GM12891 (cell line): ENCODE data around the gene LMNA.

ENCODE experiments used
- DNase-seq: peaks from one replicate; pipeline ENCODE4 v3.0.0; 2011; ENCODE audit warnings: low spot score; ENCODE audit not compliant: insufficient read length
- FAIRE-seq: peaks from 2 replicates; lab custom pipeline; 2011; peaks lifted over from hg19 to GRCh38; lab: Jason Lieb, UNC
- PAX5 ChIP-seq: IDR thresholded peaks from 2 replicates; pipeline ENCODE4 v1.6.1; 2011; ENCODE audit warnings: low read length, moderate library complexity, mild to moderate bottlenecking; ENCODE audit not compliant: insufficient read depth, severe bottlenecking
- POLR2A ChIP-seq: IDR thresholded peaks from 2 replicates; pipeline ENCODE4 v1.6.1; 2011; ENCODE audit warnings: low read depth, low read length, control low read depth
- POLR2AphosphoS5 ChIP-seq: IDR thresholded peaks from 2 replicates; pipeline ENCODE4 v1.6.1; 2011; ENCODE audit warnings: low read depth, low read length, control low read depth
- POU2F2 ChIP-seq: IDR thresholded peaks from 2 replicates; pipeline ENCODE4 v1.6.1; 2011; ENCODE audit warnings: low read depth, mild to moderate bottlenecking, control low read depth, low read length, moderate library complexity
- SPI1 ChIP-seq: IDR thresholded peaks from 2 replicates; pipeline ENCODE4 v1.6.1; 2011; ENCODE audit warnings: low read depth, low read length, control low read depth
- TAF1 ChIP-seq: IDR thresholded peaks from 2 replicates; pipeline ENCODE4 v1.6.1; 2011; ENCODE audit warnings: low read depth, low read length, control low read depth

The LMNA gene

DNA sequence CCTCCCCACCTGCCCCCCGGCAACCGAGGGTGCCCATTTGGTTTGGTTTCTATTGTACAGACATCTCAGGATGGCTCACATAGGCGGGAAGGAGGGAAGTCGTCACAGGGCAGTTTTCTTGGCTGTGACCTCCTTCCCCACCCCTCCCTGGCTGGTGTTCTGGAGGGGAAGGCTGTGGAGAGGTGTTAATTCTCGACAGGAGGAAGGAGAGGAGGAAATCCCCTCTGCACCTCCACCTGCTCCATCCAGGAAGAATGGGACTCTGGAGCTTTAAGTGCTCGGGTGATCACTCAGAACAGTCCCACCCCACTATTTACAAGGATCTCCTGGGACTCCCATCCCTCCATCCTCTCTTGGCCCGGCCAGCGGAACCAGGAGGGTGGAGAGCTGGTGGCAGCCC, 39.9 kb upstream of the LMNA start:
- TF ChIP-seq POU2F2 (no peak), POLR2A (no peak), SPI1 (no peak), POLR2AphosphoS5 (no peak), TAF1 (no peak), PAX5 (no peak)
- DNase-seq = no peak
- FAIRE-seq = no peak

DNA sequence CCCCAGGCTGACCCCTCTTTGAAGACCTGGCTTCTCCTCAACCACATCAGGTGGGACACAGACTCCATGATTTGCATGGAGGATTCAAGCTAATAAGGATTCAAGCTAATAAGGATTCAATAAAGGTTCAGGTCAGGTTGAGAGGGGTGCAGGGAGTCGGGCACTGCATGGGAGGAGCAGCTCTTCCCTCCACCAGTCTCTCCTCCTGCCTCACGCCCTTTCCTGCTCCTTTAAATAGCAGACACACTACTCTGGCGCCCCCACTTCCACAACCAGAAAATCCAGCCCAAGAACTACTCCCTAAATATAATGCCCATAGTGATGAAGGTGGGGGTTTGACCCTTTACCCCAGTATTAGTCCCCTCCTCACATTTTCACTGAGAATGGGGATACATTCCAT, 39.3 kb upstream of the LMNA start:
- no peak for TF ChIP-seq SPI1
- TF ChIP-seq POU2F2 = no peak
- no peak for TF ChIP-seq POLR2A
- TF ChIP-seq PAX5 = no peak
- no peak for TF ChIP-seq TAF1
- no peak for TF ChIP-seq POLR2AphosphoS5
- FAIRE-seq (no peak), DNase-seq (no peak)

DNA sequence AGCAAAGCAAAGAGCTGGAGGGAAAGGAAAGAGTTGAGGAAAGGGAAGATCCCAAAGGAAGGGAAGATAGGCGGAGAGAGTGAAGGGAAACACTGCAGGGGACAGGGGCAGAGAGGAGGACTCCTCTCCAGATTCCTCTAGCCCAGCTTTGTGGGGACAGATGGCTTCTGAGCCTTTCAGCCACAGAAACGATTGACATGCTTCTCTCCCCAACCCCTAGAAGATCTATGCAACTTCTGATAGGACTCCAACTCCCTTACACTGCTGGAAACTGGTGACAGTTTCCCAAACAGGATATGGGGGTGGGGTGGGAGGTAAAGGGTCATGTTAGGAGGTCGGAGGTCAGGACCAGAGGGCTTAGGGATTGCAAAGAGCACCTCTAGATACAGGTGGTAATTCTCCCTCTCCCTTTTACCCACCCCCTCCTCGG, 38.7 kb upstream of the LMNA start:
- DNase-seq (no peak), FAIRE-seq (no peak)
- TF ChIP-seq POLR2A (no peak), TAF1 (peak; percentile 21; the same call in 1 of the 2 replicates), POU2F2 (no peak), SPI1 (no peak)

DNA sequence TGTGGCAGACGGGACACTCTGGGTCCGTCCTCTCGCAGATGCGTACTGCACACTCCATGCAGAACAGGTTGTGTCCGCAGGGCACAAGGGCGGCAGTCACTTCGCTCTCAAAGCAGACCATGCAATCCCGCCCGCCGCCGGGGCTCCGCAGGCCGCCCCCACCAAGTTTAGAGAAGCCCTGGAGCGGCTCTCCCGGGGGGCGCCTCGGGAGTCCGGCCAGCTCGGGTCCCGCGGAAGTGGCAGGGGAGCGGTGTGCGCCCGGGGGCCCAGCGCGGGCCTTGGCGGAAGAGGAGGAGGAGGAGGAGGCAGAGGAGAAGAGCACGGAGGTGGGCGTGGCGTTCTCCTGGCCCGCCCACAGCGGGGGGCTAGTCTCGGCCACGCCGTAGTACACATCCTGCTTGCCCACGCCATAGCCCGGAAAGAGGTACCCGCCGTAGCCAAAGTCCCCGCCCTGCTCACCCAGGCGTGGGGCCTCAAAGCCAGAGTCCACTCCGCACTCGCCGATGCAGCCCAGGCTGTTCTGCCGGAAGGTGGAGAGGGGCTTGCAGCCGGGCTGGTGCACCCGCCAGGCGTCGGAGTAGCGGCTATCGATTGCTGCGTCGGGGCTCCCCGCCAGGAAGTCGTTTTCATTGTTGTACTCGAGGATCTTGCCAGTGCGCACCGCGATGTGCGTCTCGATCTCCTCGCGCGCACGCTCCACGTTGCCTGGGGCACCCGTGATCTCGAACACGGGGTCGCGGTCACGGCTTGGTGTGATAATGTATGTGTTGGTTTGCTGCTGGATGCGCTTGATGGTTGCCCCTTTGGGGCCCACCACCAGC, 37.7 kb upstream of the LMNA start:
- peak; percentile 50 for FAIRE-seq
- DNase-seq = peak; percentile 60
- no peak for TF ChIP-seq PAX5
- TF ChIP-seq SPI1 = no peak
- TF ChIP-seq POLR2AphosphoS5 = no peak
- TF ChIP-seq POU2F2 = no peak
- no peak for TF ChIP-seq POLR2A
- no peak for TF ChIP-seq TAF1

DNA sequence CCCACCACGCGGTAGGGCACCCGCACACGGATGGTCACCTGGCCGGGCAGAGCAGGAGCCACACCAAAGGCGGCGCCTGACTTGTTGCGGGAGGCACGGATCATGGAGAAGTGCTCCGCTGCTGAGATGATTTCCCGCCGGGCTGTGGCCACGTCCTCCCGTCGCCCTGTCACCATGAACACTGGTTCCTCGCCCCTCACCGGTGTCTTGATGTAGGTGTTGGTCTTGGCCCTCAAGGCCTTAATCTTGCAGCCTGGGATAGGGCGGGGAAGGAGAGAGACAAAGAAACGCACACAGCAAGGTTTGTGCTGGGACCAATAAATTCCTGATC, 37.1 kb upstream of the LMNA start:
- TF ChIP-seq POU2F2 = no peak
- no peak for TF ChIP-seq POLR2A
- no peak for TF ChIP-seq TAF1
- no peak for TF ChIP-seq PAX5
- no peak for TF ChIP-seq SPI1
- no peak for TF ChIP-seq POLR2AphosphoS5
- DNase-seq = no peak
- no peak for FAIRE-seq

DNA sequence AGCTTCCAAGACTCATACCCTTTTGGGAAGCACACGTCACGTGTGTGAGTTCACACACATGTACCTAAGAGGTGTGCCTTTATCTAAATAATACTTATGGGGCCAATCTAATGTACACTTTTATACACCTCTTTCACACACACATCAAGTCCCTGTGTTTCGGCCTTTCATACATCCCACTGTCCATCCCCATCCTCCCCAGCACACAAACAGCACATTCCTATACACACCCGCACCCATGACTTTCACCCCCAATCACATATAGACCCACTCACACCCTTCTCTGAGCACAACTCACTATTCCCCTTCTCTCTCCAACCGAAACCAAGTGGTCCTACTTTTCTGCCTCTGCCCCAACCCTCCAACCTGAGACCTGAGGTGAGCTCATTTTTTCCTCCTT, 35.8 kb upstream of the LMNA start:
- DNase-seq (no peak), FAIRE-seq (no peak)
- TF ChIP-seq POLR2AphosphoS5 (no peak), SPI1 (no peak), TAF1 (no peak), POU2F2 (no peak), POLR2A (no peak), PAX5 (no peak)

DNA sequence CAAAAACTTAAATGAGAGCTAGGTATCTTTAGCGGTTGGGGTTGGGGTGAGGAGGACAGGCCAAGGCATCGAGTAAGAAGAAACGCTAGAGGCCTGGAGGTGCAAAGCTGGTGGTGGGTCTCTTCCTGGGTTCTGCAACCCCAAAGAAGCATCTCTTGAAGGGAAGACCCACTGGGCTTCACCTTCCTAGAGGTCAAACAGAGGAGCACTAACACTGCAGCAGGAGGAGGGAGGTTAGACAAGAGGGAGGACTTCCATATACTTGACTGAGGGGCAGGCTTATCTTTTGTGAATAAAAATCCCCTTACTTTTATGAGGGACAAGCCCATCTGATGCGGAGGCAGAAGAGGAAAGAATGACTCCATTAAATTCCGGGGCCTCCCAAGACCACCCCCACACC, 34.7 kb upstream of the LMNA start:
- TF ChIP-seq SPI1 (no peak), TAF1 (no peak), POLR2AphosphoS5 (no peak), POU2F2 (no peak), PAX5 (no peak), POLR2A (no peak)
- FAIRE-seq (no peak), DNase-seq (no peak)

DNA sequence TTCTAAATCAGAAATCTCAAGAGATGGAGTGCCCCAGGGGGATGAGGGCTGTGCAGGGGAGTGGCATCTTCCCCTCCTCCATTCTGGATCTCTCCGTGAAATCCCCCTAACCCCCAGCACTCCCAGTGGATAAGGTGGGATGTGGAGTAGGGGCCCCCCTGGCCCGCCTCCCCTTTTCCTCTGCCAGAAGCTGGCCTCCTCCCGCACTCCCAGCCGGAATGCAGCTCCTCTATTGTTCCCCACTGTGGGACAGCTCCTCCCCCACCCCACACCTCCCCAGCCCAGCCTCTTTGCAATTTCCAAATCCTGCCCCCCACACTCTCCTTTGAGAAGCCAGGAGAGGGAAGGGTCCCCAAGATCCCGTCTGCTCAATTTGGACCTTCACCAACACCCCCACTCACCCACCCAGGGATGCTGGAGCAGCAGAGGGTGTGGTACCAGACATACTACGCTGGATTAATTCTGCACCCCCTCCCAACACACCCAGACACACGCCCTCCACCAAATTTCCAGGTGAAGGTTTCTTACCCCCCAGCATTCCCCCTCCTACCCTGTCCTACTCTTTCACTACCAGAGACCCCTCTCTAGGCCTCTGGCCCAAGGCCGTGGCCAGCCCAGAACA, 34.2 kb upstream of the LMNA start:
- FAIRE-seq = no peak
- TF ChIP-seq SPI1 (no peak), TAF1 (no peak), POLR2A (no peak)
- no peak for DNase-seq

DNA sequence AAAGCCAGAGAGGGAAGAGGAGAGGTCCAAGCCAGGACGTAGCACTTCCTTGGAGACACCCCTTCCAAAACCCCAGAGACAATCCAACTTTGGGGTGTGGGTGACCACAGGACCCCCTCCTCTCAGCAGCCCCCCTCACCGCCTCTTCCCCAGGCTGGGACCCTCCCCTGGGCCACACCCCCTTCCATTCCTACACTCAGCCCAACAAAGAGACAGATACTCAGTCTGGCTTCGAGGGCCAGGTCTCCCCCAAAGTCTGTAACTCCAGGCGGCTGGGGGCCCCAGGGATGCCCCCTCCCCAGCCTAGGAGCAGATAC, 33.7 kb upstream of the LMNA start:
- DNase-seq = no peak
- TF ChIP-seq PAX5 (no peak), POLR2AphosphoS5 (no peak), POLR2A (no peak), POU2F2 (no peak)
- no peak for FAIRE-seq

DNA sequence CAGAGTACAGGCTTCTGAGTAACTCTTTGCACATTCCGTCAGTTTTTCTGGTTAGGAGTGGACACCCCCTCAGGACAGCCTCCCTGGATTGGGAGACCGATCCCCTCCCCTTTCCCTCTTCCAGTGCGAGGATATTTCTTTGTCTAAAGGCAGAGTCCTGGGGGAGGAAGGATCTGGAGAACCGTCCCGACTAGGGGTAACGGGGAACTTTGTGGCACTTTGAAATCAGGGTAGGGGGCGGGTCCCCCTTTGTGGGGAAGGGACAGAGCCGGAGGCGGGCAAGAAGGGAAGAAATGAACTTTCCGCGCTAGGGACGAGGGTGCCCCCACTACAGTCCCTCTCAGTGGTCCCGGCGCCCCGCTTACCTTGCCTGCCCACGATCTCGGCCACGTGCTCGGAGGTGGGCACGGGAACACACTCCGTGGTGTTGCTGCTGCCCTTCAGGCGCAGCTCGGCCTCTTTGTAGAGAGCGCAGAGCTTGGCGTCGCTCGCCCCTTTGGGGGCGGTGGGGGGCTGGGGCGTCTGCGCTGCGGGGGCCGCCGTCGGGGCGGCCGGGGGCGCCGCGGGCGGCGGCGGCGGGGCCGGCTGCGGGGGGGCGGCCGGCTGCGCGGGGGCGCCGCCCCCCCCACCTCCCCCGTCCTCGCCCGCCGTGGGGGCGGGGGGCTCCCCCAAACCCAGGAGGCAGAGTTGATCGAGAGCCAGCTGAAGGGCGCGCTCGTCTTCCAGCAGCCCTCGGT, 33.2 kb upstream of the LMNA start:
- FAIRE-seq (no peak), DNase-seq (no peak)
- TF ChIP-seq POLR2A (no peak), SPI1 (no peak), POLR2AphosphoS5 (no peak), POU2F2 (no peak), PAX5 (no peak), TAF1 (no peak)

DNA sequence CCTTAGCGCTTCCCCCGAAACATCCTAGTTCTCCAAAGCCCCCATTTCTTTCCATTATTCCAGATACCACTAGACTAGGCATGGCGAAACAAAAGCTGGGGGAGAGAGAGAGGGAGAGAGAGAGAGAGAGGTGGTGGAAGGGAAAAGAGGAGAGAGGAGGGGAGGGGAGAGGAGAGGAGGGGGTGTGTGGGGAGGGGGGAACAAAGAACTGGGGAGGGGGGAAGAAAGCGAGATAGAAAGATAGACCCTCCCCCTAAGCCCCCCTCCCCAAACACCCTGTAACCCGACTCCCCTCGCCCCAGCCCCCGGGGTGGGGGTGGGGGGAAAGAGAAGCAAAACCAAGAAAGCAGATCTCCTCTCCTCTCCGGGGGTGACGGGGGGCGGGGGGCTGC, 32.6 kb upstream of the LMNA start:
- DNase-seq (no peak), FAIRE-seq (no peak)
- TF ChIP-seq POU2F2 (no peak), PAX5 (no peak), POLR2AphosphoS5 (no peak), TAF1 (no peak), SPI1 (no peak), POLR2A (no peak)
